GM18861 (cell line): ENCODE measurements around the gene STAT3.

Experiments used
- ATAC-seq: cut with Tn5 transposase; IDR thresholded peaks from one replicate; pipeline ENCODE4 v1.9.1; 2021; ENCODE audit not compliant: unreplicated experiment

Gene STAT3

DNA sequence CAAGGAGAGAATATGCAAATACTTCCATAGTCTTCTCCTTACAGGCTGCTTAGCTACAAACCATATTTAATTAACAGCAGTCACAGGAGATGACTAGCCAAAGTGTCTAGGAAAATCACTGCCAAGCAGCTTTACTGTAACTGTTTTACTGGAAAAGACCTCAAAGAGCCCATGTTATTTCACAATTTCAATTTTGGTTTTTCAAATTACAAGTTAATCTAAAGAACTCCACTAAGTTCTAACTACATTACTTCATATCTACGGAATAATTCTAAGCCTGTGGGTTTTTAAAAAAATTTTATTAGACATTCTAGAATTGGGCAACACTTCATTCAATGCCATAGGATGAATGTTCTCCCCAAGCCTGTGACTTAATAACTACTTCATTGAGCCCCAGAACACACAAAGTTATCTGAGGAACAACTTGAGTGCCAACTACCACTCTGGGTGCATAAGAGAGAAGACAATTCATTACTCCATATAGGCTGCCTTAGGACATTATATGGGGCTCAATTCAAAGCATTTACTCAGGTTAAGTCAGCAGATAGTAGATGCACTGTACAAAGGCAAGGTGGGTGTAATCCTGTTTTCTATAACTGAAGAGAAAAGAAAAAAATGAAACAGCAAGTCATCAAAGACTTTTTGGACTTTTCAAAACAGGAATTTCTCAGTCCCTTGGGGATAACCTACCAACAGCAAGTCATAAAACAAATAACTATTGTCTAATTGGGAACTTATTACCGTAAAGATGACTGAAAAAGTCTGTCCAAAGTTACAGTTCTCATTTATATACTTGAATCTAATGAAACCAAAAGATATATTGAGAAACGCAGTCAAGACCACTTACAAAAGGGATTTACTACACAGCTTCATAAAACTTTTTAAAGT, 33.0 kb downstream of the STAT3 start:
- ATAC-seq = no peak

DNA sequence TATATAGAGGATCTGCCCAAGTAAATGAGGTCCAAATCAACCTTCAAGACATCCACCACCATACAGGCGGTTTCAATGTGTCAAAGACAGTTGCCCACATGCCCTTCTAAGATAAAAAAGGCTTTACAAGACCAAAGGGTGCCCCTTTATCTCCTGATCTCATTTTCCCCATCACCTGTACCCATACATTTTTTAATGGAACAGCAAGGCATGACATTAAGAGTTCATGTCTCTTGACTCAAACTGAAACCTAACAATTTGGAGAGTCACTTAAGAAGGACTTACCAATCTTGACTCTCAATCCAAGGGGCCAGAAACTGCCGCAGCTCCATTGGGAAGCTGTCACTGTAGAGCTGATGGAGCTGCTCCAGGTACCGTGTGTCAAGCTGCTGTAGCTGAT, 40.1 kb downstream of the STAT3 start:
- no peak for ATAC-seq

DNA sequence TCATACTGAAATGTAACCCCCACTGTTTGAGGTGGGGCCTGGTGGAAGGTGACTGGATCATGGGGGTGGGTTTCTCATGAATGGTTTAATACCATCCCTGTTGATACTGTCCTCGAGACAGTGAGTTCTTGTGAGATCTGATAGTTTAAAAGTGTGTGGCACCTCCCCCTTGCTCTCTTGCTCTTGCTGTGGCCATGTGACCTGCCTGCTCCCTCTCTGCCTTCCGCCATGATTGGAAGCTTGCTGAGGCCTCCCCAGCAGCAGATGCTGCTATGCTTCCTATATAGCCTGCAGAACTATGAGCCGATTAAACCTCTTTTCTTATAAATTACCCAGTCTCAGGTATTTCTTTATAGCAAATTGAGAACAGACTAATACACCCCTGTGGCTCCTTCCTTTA, 40.6 kb downstream of the STAT3 start:
- no peak for ATAC-seq

DNA sequence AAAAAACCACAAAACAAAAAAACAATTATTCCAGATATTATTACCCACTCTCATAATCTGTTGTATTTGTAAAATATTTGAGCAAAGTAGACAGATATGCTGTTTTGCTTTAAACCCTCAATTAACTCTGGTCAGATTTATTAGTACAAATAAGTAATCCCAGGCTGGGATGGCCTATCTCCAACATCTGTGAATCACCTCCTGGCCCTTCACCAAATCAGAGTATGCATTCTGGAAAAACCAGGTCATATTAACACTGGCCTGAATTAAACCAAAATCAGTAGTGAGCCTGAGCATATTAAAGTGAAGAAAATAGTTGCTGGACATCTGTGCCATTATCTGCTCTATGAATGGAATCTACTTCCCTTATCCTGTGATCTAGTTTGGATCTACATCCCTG, 41.0 kb downstream of the STAT3 start:
- no peak for ATAC-seq

DNA sequence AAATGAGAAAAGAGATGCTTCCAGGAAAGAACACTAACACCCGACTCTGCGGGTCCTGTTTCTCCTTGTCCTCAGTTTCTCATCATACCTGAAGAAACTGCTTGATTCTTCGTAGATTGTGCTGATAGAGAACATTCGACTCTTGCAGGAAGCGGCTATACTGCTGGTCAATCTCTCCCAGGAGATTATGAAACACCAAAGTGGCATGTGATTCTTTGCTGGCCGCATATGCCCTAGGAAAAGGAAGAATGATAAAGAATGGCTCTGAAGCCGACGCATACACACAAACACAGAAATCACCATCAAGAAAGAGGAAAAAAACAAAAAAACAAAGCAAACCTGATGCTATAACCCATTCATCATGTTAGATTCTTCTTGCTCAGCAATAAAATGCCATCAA, 41.8 kb downstream of the STAT3 start:
- ATAC-seq = no peak

DNA sequence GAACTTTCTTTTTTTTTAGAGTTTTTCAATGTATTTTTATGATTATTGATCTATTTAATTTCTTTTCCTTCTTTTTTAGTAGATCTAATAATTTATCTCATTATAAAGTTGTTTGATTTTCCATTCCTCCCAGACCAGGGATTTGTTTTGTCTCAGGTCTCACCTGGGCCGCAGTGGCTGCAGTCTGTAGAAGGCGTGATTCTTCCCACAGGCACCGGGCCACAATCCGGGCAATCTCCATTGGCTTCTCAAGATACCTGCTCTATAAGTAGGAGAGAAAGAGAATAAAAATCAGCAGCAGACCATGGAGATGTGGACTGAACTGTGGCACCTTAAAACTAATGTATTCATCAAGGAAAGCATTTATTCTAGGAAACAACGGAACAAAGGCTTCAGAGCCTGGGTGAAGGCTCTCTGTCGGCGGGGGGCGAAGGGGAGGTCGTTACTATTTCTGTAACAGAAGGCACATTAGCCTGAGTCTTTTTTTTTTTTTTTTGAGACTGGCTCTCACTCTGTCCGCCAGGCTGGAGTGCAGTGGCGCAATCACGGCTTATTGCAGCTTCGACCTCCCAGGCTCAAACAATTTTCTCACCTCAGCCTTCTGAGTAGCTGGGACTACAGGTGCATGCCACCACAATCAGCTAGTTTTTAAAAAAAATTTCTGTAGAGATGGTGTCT, 42.7 kb downstream of the STAT3 start:
- no peak for ATAC-seq

DNA sequence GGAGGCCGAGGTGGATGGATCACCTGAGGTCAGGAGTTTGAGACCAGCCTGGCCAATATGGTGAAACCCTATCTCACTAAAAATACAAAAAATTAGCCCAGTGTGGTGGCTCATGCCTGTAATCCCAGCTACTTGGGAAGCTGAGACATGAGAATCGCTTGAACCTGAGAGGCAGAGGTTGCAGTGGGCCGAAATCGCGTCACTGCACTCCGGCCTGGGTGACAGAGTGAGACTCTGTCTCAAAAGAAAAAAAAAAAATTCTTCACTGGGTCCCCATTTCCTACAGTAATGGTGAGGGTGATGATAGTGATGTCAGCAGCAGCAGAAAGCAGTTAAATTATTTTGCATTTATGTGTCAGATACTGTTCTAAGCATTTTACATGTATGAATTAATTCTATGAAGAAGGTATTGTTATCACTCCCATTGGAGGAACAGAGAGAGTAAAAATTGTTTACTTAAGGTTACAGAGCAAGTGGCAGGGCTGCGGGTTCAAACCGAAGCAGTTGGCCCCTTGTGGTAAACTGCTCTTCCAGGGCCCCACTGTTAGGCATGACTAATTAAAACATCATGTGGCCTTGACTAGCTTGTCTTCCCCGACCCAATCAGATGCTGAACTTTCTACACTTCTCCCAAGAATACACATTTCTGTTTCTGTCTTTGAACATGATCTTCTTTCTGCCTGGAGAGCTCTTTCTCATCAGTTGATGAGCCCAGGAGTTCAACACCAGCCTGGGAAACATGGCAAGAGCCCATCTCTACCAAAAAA, 45.8 kb downstream of the STAT3 start:
- ATAC-seq = no peak

DNA sequence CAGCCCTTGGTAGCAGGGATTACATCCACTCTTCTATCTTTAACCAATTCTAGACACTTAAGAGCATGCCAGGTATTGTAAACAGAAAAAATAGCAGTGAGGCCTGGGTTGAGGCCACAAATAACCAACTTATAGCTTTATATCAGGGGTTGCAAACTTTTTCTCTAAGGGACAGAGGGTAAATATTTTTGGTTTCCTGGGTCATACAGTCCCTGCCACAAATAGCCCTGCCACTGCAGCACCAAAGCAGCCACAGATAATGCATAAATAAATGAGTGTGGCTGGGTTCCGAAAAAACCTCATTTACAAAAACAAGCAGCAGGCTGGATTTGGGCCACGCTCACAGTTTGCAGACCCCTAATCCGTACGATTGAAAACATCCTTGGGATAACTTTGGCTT, 46.7 kb downstream of the STAT3 start:
- ATAC-seq = no peak

DNA sequence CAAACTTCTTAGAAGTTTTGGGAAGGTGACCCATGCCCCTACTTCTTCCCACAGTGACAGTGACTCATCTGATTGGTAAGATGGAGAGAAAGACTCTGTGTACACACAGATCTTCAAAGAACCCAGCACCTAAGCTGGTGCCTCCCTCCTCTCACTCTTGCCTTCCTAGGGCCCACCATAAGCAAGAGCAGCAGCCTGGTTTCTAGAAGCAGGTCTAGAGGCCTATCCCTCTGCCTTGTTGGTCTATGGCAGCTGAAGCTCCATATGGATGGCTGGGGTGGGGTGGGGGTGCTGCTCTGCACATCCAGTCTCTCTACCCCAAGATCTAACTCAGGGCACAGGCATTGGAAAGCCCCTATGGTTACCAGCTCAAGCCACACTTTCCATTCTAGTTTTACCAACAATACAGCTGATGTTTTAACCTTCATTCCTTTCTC, 47.5 kb downstream of the STAT3 start:
- no peak for ATAC-seq

DNA sequence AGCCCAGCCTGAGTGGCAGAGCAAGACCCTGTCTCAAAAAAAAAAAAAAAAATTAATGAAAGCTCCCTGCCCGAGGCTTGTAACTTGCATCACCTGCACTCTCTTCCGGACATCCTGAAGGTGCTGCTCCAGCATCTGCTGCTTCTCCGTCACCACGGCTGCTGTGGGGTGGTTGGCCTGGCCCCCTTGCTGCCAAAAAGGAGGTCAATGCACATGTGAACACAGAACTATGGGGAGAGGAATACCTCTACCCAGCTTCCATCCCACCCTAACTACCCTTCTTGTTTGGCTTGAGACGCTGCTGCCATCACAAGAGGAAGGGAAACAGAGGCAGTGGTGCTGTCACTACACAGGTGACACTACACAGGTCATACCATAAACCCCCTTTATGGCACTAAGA, 49.0 kb downstream of the STAT3 start:
- no peak for ATAC-seq

DNA sequence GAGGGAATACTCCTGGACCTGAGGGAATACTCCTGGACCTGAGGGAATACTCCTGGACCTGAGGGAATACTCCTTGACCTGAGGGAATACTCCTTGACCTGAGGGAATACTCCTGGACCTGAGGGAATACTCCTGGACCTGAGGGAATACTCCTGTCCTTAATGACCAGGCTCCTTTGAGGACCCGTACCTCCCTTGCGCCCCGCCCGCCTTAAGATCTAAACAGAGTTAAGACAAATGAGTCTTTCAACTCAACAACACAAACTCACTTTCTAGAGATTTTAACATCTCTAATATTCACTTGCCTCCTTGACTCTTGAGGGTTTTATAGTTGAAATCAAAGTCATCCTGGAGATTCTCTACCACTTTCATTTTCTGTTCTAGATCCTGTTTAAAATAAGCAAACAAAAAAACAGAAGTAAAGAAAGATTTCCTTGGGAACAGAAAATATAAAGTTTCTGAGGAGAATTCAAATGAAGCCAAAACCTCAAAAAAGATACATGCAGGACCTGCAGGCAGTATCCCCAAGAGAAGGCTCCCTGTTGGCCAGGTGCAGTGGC, 49.7 kb downstream of the STAT3 start:
- ATAC-seq = no peak

DNA sequence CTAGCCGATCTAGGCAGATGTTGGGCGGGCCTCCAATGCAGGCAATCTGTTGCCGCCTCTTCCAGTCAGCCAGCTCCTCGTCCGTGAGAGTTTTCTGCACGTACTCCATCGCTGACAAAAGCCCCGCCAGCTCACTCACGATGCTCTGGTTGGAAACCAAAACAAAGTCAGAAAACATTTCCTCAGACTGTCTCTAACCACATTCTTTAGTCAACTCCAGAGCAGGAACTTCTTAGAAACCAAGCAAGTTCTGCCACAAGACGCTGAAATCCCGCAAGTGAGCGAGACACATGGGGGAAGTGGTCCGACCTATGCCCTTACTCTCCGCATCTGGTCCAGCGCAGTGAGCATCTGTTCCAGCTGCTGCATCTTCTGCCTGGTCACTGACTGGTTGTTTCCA, 50.8 kb downstream of the STAT3 start:
- ATAC-seq = no peak

DNA sequence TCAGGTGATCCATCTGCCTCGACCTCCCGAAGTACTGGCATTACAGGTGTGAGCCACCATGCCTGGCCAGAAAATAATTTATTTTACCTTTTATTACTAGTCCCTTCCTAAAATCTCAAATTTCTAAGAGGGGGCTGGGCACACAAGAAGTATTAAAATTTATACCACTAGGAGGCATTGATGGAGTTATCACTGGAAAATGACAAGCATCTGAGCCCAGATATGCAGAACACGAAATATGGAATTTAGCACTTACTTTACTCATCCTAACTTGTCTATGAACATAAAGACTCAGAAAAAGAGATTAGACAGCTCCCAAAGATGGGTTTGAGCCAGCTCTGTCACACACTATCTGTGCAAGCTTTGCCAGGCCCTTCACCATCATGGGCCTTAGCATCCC, 53.6 kb downstream of the STAT3 start:
- no peak for ATAC-seq

DNA sequence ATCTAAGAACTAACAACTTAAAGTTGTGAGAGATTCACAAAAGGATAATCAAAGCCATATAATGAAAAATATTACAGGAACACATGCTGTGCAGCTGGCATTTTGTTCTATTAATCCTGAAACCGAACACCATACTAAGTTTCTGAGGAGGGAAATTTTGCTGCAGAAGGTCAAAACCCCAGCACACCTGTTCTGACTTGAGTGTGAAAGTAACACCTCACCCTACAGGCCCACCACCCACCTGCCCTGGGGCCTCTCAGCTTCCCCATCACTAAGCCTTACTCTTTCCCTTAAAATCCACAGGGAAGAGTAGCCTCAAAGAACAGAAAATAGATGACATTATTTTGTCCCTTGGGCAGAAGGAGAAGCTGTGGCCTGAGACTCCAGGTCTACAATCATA, 55.2 kb downstream of the STAT3 start:
- ATAC-seq = no peak

DNA sequence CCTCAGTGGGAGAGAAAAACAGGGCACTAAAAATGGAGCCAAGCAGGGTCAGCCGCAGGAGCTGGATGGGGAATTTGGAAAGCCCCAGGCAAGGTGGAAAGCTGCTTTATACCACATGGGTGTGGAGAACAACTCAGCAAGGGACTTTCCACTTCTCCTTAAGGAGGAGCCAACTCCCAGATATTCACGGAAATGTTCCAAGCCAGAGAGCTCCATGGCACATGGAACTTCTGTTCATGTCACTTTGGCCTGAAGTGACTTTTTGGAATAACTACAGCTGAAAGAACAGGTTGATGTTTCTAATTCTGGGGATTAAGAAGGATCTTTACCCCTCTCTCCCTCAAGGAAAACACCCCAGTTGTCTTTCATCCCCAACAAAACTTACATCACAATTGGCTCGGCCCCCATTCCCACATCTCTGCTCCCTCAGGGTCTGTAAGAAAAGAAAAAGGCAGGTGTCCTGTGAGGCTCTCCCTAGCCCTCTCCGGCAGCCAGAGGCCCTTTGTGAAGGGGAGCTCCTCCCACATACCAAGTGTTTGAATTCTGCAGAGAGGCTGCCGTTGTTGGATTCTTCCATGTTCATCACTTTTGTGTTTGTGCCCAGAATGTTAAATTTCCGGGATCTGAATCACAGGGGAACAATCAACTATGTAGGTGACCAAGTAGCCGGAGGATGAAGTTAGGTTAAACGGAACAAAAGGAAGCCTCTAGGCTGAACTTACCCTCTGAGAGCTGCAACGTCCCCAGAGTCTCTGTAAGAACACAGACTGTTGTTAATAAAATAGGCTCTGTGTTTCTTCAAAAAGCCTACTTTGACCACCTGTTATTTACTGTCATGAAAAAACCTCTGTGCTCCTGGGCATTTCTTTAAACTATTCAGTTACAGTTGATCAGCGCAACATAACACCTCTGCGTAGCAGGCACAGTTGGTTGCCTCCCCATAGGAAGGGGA, 58.9 kb downstream of the STAT3 start:
- ATAC-seq = no peak

DNA sequence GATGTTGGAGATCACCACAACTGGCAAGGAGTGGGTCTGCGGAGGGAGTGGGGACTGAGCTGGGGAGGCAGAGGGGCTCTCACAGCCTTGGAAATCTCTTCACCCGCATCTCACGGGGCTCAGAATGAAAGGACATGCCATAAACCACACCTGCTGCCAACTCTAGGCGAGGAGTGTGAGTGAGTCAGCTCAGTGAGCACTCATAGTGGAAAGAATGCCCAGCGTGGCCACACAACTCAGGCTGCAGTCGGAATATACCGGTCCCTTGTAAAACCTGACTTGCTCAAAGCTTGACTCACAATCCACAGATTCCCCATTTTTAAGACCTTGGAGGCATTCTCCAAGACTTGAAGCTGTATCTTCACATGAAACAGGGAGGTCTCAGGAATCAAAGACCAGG, 63.2 kb downstream of the STAT3 start:
- ATAC-seq = no peak

DNA sequence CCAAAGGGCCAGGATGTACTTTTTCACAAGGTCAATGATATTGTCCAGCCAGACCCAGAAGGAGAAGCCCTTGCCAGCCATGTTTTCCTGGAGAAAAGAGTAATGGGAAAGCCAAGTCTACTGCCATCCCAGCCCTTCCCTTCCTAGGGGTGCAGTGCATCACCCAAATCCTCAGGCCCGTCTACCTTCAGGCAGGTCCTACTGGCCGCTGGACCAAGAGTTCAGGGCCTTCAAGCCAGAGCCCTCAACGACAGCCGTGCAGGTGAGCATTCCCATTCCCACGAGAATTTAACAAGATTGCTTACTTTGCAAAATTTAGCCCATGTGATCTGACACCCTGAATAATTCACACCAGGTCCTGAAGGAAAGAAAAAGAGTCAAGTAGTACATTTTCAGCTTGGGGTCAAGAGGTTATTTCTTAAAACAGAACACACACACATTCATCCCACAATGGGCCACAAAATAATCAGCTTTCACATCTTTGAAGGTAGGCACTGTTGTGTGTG, 64.9 kb downstream of the STAT3 start:
- no peak for ATAC-seq

DNA sequence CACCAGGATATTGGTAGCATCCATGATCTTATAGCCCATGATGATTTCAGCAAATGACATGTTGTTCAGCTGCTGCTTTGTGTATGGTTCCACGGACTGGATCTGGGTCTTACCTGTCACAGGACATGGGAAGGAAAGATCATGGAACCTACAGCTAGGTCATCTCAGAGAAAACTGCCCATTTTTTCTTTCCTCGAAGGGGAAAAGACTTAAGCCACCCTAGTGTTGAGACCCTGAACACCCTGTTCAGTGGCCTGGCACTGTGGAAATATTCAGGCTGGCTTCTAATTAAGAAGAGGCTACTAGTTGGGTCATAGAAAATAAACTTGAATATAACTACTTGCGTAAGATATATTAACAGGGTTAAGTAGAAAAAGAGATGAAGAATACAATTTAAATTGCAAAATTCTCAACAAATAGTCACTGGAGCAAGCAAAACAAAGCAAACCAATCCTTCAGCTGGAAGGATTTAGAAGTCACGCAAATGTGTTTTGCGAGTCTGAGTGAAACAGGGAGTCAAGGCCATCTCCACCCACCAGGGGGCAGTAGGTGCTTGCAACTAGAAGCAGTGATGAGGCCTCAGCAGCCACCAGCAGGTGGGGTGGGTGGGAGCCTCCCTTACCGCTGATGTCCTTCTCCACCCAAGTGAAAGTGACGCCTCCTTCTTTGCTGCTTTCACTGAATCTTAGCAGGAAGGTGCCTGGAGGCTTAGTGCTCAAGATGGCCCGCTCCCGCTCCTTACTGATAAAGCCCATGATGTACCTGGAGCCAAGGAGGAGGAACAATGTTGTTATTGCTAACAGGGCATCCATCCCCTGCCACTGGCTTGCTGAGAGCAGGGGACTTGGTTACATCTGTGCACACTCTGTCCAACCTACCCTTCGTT, 65.6 kb downstream of the STAT3 start:
- peak; percentile 81 for ATAC-seq

DNA sequence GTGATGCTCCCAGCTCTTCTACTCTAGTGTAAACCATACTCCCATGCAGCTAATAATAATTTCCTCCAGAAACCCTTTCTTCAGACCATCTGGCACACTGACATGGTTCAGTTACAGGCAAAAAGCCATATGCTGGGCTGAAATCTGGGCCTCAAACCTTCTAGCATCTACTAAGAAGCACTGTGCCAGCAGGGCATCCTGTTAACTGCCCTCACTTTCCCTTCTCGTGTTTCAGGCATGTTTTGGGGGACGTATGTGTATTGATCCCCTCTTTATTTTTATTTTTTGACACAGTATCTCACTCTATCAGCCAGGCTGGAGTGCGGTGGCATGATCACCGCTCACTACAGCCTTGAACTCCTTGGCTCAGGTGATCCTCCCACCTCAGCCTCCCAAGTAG, 66.7 kb downstream of the STAT3 start:
- no peak for ATAC-seq
